Activated CD8-positive, alpha-beta memory T cell treated with anti-CD3 and anti-CD28 coated beads for 4 hours (primary cell): ENCODE data around the gene THEM4.
"Not testable (repeated sequence)": the region's sequence is repeated elsewhere in the genome, so short reads cannot be mapped to it uniquely, and the experiment has no call there.

Experiments used
- DNase-seq, 2 donors: peaks; one replicate each; pipeline ENCODE4 v3.0.0-alpha.2; 2020; ENCODE audit warnings: low read depth in 2 of 2

Gene THEM4

DNA sequence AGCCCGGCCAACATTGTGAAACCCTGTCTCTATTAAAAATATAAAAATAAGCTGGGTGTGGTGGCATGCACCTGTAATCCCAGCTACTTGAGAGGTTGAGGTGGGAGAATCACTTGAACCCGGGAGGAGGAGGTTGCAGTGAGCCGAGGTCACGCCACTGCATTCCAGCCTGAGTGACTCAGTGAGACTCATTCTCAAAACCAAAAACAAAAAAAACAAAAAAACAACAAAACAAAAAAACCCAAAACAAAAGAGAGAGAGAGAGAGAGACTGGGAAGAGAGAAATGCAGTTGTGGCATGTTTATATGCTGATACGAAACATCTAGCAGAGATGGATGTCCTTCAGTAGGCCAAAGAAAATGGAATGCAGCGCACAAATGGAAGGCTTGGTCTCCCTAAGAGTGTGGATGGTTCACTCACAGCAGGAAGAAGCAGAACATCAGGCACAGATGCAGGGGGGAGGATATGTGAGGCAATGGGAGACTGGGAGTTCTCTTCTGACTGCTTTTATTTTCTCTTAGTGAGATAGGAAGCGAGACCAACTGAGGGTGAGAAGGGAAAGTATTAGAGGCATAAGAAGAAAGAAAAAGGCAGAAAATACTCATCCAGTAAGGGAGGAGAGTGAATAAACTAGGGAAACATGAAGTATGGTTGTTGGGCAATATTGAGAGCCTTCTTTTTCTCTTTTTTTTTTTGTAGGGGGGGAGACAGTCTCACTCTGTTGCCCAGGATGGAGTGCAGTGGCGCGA lies 16.0 kb downstream of the THEM4 start:
- no peak for DNase-seq

- DNase-seq = no peak
These were observed 17.1 kb downstream of the THEM4 start for GRCh38 chr1:151892190-151892589.

GRCh38 chr1:151891512-151891911 lies 17.8 kb downstream of the THEM4 start:
- no peak for DNase-seq

DNA sequence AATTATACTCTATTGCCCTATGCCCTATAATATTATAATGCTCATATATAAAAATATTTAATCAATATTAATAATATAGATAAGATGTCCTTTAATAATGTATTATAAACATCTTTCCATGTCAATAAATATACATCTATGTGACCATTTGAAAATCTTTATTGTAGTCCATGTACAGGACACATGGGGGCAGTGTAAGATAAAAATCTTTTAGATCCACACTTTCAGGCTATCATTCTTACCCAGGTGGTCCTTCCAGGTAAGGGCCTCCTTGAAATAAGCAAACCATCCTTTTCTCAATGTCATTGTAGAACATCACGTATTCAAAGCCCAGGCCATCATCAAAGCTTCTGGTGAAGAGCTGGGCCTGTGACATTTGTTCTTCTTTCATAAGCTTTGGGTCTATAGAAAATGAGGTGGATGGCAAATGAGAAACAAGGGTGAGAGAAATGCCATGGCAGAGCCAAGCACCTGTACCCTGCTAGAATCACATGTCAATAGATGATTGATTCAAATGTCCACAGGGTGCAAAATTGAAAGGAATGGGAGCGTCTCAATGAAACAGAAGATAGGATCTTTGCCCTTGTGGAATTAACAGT lies 20.2 kb downstream of the THEM4 start:
- DNase-seq = no peak

- no peak for DNase-seq
These were observed 22.3 kb downstream of the THEM4 start for GRCh38 chr1:151887028-151887427.

DNA sequence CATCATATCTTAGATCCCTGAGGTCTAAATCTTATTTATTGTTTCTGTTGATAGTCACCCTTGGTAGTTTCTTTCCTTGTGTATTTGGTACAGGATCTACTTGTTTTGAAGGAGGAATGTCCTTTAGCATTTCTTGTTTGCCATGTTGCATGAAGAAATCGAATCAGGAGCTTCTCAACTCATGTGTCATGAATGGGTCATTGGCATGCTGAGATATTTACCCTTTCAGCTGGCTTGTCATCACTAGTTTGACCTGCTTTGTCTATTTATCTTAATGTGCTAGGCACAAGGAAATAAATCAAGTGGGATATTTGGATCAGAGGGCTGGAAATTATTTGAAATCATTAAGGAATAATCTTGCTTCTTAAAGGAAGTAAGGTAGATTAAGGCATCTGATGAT lies 23.8 kb downstream of the THEM4 start:
- DNase-seq = no peak

DNA sequence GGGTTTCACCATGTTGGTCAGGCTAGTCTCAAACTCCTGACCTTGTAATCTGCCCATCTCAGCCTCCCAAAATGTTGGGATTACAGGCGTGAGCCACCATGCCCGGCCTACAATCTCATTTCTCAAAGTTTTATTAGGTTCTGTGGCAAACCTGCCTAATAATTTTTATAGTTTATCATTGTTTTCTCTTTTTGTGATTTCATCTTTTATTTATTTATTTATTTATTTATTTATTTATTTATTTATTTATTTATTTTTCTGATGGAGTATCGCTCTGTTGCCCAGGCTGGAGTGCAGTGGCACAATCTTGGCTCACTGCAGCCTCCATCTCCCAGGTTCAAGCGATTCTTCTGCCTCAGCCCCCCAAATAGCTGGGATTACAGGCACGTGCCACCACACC lies 24.4 kb downstream of the THEM4 start:
- not testable (repeated sequence) for DNase-seq

DNA sequence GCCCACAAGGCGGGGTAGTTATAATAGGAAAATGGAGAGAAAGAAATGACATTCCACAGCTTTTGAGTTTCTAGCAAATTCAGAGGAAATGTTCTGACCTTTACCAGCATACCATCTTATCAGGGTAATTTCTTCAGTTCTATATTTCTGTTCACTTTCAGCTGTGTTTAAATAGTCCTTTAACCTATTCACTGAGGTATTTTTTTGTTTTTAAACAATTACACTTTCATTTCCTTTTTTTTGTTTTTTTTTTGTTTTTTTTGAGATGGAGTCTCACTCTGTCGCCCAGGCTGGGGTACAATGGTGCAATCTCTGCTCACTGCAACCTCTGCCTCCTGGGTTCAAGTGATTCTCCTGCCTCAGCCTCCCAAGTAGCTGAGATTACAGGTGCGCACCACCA lies 24.9 kb downstream of the THEM4 start:
- not testable (repeated sequence) for DNase-seq

DNA sequence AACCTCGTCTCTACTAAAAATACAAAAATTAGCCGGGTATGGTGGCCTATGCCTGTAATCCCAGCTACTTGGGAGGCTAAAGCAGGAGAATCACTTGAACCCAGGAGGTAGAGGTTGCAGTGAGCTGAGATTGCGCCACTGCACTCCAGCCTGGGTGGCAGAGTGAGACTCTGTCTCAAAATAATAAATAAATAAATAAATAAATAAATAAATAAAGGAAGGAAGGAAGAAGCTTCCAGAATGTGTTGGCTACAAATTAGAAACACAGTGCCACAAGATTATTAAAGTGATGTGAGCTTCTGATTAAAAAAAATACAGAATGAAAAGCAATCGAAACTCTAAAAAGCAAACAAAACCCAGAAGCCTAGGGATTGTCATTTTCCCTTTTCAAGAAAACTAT lies 25.4 kb downstream of the THEM4 start:
- not testable (repeated sequence) for DNase-seq

DNA sequence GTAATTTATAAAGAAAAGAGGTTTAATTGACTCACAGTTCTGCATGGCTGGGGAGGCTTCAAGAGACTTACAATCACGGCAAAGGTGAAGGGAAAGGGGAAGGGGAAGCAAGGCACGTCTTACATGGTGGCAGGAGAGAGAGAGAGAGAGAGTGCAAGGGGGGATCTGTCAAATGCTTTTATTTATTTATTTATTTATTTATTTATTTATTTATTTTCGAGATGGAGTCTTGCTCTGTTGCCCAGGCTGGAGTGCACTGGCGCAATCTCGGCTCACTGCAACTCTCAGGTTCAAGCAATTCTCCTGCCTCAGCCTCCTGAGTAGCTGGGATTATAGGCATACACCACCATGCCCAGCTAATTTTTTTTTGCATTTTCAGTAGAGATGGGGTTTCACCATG lies 26.4 kb downstream of the THEM4 start:
- not testable (repeated sequence) for DNase-seq

DNA sequence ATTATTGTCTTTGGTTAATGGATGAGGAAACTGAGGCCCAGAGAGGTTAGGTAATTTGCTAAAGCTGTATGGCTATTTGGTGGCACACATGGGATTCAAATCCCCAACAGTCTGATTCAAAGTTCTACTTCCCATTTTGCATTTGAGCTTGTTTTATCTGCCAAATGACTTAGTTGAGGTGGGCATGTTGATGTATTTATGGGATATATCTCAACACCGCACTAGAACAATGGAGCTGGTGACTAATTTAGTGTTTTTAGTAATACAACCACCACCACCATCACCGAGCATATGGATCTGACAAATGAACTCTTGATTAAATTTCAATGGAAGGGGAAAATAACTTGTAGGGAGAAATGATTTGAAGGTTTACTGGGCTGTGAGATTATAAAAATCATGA lies 26.8 kb downstream of the THEM4 start:
- no peak for DNase-seq

- no peak for DNase-seq
These were observed 27.8 kb downstream of the THEM4 start for GRCh38 chr1:151881479-151881878.

GRCh38 chr1:151875419-151876097 lies 33.8 kb downstream of the THEM4 start:
- DNase-seq = no peak

- not testable (repeated sequence) for DNase-seq
These were observed 36.5 kb downstream of the THEM4 start for GRCh38 chr1:151872776-151873175.

DNA sequence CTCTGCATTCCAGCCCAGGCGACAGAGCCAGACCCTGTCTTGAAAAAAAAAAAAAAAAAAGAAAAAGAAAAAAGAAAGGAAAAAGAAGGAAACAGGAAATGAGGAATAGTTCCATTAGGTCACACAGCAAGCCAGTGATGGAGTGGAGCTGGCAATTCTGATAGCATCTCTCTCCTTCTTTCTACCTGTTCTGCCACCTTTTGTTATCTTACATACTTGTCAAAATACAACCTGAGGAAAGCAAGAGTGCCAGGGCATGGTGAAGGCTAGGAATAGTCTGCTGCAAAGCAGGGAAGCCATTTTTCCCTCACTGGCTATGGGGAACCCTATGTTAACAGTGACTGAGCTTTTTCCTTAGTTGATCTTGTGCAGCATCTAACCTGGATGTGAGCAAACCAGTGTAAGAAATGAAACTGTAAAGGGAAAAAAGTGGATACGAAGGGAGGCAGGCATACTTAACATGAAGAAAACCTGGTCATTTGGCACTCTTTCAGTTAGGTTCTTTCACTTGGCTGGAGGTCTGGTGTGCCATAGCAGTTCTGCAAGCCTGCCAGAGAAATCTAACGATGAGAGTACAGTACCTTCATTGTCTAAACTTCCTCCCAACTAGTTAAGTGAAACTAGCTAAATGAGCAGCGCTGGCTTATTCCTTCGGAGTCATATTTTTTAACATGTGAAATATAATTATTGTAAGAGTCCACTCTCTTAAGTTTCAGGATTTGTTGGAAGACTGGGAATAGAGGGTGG lies 37.9 kb downstream of the THEM4 start:
- no peak for DNase-seq

DNA sequence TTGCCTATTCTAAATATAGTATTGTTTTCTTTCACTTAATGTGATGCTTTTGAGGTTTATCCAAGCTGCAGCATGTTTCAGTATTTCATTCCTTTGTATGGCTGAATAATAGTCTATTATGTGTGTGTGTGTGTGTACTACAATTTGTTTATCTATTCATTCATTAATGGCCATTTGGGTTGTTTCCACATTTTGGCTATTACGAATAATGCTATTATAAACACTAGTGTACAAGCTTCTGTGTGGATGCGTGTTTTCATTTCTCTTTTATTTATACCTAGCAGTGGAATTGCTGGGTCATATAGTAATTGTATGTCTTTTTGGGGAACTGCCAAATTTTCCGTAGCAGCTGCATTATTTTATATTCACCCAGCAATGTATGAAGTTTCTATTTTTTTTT lies 40.8 kb downstream of the THEM4 start:
- DNase-seq = no peak

- no peak for DNase-seq
These were observed 41.4 kb downstream of the THEM4 start for GRCh38 chr1:151867765-151868411.

GRCh38 chr1:151867321-151867720 lies 42.0 kb downstream of the THEM4 start:
- no peak for DNase-seq

DNA sequence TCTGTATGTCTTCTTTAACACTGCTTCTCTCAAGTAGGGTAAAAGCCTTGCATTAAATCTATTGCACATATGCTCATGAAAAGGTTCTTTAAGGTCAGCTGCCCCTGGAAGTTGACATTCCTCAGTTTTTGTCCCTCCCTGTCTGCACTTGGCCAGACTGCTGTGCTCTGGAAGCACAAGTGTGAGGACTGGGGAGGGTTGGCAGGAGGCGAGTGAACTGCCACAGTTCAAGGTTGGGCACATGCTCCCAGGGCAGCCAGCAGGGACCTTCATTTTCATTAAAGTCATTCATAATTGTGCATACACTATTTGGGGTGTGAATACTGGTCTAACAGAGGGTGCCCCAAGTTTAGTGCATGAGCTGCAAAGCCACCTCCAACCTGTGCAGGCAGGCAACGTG lies 44.9 kb downstream of the THEM4 start:
- no peak for DNase-seq

DNA sequence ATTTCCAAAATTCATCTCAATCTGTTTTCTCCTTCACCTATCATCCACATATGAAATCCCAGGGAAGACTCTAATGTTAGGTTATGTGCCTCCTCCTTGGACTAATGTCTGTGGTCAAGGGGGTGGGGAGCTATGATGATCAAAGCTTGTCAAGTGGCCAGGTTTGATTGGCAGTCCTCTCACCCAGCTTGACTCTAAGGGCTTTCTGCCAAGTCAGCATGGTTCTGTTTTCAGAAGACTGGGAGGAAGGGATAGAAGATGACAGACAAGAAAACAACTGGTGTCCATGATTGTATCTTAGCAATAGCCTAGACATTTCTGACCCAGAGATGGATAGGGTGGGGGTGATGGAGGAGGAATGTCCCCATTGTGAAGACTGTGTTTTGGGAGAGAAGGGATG lies 46.7 kb downstream of the THEM4 start:
- DNase-seq = no peak

GRCh38 chr1:151860504-151861187 lies 48.7 kb downstream of the THEM4 start:
- no peak for DNase-seq
